HG03139 (cell line): Measurements from ENCODE around the gene TMEM69.
"Not testable (repeated sequence)": the region's sequence is repeated elsewhere in the genome, so short reads cannot be mapped to it uniquely, and the experiment has no call there.

Experiments
- ATAC-seq: cut with Tn5 transposase; IDR thresholded peaks from one replicate; pipeline ENCODE4 v1.9.1; 2021; ENCODE audit not compliant: unreplicated experiment

Gene TMEM69

DNA sequence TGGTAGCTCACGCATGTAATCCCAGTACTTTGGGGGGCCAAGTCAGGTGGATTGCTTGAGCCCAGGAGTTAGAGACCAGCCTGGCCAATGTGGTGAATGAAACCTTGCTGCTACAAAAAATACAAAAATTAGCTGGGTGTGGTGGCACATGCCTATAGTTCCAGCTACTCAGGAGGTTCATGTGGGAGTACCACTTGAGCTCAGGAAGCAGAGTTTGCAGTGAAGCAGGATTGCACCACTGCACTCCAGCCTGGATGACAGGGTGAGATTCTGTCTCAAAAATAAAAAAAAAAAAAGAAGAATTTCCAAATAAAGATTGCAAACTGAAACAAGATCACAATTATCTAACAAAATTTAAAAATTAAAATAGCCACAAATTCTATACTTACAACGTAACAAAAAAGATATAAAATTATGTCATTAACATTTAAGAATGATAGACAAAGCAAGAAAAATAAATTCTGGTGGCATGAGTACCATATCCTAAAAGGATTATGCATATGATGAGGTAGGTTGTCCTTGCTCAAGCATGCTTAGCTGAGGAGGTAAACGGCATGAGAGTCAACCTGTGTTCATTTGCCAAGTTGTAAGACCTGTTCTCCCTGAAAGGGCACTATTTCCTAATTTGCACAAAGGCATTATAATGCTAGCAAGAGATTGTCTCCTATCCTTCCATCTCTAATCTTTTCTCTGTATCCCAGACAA, 42.2 kb downstream of the TMEM69 start:
- ATAC-seq: no peak

DNA sequence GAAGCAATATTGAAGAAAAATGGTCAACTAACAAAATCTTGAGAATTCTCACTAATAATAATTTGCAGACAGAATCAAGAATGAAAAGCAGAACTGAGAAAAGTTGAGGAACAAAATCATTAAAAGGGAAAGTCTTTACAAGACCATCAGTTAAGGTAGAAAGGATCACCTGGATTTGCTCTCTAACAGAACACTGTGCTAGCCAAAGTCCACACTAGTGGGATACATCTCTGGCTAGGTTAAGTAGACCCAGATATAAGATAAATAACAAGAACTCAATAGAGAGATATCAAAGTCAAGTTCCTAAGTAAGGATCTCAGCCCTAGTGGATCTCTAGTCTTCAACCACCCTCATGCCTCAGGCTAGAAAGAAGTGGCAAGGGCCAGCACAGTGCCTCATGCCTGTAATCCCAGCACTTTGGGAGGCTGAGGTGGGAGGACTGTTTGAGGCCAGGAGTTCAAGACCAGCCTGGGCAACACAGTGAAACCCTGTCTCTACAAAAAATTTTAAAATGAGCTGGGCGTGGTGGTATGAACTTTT, 42.9 kb downstream of the TMEM69 start:
- ATAC-seq: no peak

DNA sequence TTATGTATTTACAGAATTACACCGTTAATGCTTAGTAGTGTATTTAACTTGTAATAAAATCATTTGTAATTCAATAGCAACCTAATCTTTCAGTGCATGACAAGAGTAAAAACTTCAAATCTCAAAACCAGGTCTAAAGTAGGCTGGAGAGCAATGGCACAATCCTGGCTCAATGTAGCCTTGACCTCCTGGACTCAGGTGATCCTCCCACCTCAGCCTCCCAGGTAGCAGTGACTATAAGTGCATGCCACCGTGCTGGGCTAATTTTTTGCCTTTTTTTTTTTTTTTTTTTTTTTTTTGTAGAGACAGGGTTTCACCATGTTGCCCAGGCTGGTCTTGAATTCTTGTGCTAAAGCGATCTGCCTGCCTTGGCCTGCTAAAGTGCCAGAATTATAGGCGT, 51.2 kb downstream of the TMEM69 start:
- ATAC-seq: no peak

DNA sequence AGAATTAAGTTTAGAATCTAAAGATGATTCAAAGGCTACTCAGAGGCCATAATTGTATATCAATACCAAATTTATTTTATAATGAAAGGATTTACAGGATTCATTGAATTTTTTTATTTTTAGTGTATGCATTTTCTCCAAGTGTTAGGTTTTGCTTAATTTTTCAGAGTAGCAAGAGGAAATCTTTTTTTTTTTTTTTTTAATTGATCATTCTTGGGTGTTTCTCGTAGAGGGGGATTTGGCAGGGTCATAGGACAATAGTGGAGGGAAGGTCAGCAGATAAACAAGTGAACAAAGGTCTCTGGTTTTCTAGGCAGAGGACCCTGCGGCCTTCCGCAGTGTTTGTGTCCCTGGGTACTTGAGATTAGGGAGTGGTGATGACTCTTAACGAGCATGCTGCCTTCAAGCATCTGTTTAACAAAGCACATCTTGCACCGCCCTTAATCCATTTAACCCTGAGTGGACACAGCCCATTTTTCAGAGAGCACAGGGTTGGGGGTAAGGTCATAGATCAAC, 51.7 kb downstream of the TMEM69 start:
- not testable (repeated sequence) for ATAC-seq
